Putamen (tissue), 1 donor: ENCODE measurements around the gene FGF12.
A peak's percentile ranks its signal among the peaks of the same experiment; 100 is the strongest.
"Not testable (repeated sequence)": the region's sequence is repeated elsewhere in the genome, so short reads cannot be mapped to it uniquely, and the experiment has no call there.

Experiments used
- DNase-seq: peaks from one replicate; pipeline ENCODE4 v3.0.0-alpha.2; 2016; ENCODE audit warnings: low spot score

The FGF12 gene

DNA sequence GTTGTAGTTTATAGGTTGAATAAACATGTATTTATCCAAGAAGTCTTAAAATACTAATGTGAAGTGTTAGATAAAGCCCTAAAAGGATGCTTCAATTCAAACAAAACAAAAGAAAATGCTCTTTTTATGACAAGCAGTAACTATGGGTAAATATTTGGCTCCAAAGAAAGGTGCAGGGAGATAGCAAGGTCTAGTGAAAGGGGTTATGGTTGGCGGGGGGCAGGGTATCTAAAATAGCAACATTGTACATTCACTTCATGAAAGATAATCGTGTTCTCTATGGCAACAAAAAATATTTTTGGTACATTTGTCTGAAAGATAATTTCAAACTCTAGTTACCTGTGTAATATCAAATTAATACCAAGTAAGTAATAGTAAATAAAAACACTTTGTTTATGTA is 149.5 kb downstream of the FGF12 start:
- no peak for DNase-seq

DNA sequence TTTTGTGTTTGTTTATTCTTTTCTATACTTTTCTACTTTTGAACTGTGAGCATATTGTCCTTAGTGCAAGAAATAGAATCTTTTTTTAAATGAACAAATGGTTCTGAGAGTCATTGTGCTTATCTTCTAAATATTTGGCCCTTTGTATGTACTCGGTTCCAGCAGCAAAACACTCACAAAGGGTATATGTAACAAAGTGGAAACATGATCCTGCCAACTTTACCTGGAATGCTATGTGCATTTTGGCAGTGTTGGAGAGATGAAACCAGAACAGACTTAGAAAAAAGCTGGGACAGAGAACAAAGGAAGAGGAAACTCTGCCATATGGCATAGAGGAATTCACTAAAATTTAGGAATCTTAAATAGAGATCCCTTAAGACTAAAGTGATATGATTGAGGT is 150.1 kb downstream of the FGF12 start:
- DNase-seq, result no peak

DNA sequence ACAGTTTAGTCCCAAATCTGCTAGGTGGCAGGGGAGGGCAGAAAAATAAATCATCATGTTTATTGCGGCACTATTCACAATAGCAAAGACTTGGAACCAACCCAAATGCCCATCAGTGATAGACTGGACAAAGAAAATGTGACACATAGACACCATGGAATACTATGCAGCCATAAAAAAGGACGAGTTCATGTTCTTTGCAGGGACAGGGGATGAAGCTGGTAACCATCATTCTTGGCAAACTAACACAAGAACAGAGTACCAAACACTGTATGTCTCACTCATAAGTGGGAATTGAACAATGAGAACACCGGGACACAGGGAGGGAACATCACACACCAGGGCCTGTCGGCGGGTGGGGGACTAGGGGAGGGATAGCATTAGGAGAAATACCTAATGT is 150.6 kb downstream of the FGF12 start:
- DNase-seq, result not testable (repeated sequence)

DNA sequence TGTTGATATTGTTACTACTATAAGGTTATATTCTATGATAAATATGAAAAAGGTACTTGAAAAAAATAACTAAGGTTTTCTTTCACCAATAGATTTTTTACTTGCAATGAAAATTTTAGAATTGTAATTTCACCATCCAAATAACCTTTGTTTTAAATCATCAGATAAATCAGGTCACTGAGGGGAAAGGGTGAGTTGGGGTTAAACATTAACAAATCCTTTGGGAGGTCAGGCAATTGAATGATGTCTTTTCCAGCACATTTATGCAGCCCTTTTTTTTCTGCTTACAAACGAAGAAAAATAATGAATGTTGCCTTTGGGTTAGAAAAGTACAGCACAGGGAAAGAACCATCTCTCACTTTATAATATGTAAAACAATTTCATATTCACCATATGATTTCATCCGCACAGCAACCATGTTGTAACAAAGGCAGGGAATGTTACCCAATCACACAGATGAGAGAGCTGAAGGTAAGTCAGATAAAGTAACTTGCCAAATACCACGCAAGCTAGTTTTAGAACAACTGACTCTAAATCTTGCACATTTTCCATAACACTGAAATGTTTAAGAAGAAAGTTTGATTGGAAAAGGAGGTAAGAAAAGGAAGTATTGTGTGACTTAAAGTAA is 151.3 kb downstream of the FGF12 start:
- no peak for DNase-seq

DNA sequence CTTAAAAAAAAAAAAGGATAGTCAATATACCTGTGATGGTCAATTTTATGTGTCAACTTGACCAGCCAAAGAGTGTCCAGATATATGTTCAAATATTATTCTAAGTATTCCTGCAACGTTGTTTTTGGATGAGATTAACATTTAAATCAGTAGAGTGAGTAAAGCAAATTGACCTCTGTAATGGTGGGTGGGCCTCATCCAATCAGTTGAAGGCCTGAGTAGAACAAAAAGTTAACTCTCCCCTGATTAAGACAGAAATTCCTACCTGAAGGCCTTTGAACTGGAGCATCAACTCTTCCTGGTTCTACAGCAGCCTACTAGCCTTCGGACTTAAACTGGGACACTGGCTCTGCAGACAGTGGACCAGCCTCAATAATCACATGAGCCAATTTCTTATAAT is 154.1 kb downstream of the FGF12 start:
- DNase-seq, result no peak

DNA sequence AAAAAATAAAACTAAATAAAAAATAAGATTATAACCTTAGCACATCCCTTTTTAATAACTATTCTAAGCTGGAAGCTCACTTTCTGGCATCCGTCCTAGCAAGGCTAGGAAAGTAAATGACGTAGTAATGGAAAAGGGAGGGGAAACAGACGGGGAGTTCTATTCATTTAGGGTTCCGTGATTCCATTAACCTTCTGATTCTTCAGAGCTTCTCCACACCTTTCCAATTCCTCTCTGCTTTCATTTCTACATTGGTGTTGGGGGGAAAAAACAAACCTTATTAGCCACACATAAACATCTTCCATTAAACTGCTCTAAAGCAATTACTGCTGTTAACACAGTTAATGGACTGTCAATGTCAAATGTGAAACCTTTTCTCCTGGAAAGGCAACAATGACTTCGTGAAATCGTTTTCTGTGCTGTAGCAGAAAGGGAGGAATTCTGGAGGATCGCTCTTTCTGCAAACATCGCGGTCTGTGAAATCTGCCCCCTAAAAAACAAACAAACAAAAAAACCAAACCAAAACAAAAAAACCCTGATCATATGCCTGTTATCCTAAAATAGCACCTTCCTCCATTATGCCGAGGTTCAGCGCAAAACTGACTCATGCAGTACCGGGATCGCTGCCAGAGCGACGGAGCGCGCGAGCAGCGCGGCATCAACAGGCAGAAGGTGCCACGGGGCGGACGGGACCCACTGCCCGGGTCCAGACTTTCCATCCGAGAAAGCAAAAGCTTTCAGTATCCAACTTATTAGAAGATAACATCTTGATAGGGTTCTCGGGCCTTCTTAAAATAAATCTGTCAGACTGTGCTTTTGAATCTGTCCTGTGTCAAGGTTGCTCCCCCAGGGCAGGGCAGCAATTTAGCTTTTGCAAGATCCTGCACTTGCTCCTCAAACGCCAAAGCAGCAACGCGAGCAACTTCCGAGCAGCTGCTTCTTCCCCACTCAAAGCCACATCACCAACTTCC is 156.2 kb downstream of the FGF12 start:
- DNase-seq, result peak; percentile 48

DNA sequence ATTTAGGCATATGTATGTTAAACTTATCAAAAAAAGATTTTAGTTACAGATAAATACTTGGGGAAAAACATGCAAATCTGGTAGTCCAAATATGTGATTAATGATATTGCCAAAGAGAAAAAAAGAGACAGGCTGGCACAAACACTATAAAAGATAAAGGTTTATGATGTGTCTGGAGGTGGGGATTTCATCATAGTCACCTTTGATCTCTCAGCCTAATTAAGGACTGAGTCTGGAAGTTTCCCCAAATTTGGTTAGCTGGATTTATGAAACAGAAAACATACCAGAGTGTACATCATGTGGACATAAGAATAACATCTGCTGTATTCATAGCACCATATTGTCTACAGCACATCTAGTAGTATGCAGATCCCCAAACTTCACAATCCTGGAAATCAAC is 157.0 kb downstream of the FGF12 start:
- DNase-seq, result no peak

DNA sequence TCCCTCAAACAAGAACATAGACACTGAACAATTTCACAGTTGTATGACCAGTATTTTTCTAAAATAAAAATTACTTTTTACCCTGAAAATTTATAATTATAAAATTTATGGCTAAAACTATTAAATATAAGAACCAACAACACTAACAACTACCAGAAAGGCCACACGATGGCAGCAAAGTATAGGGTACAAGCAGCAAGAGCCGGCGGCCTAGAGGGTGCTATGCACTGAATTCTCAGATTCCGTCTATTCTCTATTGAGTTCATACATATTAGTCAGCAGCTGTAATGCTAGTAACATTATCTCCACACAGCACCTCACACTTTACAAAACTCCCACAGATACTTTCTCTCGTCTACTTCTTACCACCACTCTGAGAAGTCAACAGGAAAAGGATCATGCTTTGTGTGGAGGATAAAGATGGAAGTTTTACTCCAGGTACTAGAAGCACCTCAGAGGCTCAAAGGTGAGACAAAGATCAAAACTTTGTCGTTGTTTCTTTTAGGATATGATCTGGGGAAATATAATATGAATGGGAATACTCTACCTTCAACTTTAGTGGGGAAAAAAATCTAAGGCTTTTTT is 160.5 kb downstream of the FGF12 start:
- peak; percentile 79 for DNase-seq

DNA sequence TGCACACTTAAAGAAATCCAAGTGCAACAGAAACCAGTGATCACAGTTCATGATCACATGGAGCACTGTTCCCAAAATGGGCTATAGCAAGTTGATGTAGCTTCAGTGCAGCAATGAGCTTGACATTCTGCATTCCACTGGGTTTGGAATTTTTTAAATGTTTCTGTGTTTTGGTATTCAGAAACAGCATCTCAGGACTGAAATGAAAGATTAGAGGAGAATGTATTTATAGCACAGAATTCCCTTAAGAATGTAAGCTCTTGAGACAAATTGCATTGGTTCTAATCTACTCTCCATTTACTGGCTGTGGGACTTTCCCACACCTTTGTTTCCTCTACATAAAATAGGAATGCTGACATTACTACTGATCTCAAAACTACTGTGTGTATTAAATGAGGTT is 162.7 kb downstream of the FGF12 start:
- DNase-seq, result no peak

DNA sequence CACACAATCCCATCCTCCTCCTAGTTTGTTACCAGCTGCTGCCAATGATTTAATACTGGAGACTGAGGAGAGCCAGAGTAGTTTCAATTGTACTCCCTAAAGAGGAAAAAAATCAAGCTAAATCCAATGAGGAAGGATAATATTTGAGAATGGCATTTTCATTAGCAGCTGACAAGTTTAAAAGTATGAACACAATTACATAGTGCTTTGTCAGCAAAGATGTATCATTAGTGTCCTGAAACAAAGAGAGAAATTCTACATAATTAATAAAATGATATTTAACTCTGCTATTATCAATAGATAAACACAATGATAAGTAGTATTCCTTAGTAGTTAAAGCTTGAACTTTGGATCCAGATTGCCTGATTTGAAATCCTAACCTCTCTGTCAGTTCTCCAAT is 163.9 kb downstream of the FGF12 start:
- DNase-seq, result no peak

DNA sequence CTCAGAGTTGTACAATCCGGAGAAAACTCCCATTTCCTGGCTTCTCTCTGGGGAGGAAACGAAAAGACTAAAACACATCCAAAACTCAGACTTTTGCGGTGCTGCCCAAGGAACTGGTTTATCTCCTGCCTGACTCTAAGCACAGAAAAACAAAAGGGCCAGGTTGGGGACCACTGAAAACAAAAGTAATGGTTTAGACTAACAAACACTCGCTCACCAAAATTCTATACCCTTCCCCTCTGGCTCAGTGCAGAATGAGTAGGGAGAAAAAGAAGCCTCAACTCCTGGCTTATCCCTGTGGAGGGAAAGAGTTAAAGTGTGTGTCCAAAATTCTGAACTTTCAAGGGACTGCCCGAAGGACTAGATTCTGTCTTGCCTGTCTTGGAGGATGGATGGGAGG is 173.6 kb downstream of the FGF12 start:
- no peak for DNase-seq

DNA sequence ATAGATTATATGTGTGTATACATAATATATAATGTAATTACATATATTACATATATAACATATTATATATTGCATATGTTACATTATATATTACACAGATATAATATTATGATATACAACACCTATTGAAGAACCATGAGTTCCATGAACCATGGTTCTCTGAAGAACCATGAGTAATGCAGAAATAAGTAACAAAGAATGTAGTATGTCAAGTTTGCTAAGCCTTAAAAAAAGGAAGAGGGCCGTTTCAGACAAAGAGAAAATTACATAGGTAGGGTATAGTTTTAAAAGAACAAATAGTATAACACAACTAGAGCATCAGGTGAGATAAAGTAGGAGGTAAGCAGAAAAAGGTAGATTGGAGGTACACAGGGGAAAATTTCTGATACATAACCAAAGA is 177.0 kb downstream of the FGF12 start:
- no peak for DNase-seq

DNA sequence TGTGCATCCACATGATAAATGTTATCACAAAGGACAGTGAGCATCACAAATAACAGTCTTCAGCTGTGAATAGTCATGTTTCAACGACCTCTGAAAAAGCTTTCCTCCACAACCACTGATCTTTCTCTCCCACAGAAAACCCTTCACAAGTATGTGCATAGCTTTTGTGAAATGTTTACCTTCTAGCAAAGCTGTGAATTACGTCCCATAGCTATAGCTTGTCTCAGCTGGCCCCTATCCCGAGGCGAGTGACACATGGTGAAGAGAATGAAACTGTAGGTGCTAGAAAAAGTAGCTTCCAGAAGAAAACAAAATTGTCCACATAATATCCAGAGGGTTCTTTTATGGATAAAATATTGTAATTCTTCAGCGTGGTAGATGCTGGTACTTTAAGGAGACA is 182.0 kb downstream of the FGF12 start:
- no peak for DNase-seq

DNA sequence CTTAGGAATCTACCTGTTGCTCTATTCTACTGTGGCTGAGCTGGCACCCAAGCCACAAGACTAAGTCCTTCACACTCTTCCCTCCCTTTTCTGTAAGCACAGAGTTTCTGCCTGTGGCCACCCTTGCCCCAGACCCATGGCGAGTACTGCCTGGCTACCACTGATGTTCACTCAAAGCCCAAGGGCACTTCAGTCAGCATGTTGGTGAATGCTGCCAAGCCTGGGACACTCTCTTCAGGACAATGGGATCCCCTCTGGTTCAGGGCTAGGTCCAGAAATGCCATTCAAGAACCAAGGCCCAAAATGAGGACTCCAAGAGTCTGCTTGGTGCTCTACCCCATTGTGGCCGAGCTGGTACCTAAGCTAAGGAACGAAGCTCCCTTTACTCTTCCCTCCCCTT is 184.2 kb downstream of the FGF12 start:
- no peak for DNase-seq

DNA sequence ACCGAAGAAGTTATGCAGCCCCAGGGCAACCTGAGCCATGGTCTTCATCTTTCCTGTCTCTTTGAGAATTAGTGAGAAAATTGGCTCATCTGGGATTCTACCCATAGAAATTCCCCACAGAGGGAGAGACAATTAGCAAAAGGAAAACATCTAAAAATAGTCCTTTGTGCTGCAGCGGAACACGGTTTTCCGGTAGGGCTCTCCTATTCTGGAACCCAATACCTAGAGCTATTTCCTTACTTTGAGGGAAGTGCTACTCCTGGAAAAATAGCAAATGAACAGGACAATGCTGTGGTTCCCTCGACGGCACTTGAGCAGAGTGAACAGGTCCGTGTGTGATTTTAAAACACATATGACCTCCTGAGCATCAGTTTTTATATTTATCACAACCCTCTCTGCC is 210.5 kb downstream of the FGF12 start:
- no peak for DNase-seq

DNA sequence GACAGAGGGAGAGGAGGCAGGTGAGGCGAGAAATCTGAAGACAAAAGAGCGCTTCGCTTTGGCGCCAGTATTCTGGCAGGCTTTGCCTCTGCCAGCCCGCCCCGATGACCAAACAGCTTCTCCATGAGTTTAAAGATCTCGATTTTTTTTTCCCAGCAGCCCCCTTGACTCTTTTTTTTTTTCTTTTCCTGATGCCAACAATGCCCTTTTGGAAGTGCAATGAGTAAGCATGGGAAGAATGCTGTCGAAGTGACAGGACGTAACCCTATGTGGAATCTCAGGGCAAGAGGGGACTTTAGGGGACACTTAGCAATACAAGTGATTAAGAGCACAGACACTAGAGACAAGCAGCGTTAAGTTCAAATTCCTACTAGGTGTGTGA is 211.7 kb downstream of the FGF12 start:
- DNase-seq, result no peak

DNA sequence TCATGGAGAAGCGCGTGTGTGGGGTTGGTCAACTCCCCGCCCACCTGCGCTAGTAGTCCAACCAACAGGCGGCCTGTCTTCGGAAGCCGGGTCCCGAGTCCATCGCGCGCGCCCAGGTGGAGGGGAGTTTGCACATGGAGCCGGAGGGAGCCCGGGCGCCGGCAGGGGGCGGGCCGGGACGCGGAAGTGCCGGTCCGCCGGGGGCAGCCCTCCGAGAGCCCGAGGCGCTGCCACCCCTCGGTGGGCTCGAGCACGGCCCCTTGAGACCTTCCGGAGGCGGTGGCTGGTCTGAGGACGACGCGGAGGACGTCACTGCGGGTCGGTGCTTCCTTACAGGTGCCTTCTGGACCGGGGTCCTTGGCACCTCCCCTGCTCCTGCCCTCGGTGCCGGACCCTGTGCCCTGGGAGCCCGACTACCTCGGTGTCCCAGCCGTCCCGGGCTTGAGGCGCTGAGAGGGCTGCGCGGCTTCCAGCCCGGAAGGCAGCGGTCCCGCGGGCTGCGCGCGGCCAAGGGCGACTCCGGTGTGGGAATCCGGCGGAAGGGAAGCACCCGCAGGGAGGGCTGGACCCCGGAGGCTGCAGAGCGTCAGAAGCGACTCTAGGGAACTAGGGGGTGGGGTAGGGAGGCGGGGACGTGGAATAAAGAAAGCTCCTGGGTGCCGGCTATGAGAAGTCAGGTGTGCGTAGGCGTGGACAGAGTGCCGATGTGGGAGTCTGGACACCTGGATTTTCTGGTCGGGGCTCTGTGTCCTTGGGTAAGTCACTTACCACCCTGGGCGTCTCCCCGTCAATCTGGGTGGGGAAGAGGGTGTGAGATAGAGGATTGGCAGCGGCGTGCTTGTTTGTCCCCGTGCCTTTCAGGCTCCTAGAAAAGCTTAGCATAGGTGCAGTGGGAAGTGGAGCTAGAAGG is 212.3 kb downstream of the FGF12 start:
- DNase-seq, result no peak

DNA sequence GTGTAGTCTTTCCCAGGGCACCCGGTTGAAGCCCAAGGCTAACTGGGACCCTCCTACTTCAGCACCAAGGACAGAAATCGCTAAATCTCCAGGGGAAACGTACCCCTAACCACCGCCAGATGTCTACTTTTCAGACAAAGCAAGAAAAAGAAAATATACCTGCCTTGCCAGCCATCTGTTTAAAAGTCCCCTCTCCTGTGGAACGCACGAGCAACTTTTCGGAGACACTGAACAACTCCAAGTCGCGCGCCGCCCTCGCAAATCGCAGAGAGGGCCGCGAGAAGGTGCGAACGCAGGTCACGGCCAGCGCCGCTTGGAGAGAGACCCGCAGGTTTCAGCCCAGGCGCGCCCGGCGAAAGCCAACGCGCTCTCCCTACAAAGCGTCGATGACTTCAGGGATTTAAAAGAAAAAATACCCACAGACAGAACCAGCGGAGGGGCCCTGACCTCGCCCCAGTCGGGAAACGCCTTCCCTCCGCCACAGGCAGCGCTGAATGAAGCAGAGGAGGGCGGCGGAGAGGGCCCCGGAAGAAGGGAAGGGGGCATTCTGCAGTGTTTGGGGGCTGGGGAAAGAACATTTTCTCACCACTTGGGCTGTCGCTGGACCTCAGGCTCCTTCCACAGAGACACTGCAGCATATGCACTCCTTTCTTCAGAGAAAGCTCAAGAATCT is 213.1 kb downstream of the FGF12 start:
- DNase-seq, result no peak

DNA sequence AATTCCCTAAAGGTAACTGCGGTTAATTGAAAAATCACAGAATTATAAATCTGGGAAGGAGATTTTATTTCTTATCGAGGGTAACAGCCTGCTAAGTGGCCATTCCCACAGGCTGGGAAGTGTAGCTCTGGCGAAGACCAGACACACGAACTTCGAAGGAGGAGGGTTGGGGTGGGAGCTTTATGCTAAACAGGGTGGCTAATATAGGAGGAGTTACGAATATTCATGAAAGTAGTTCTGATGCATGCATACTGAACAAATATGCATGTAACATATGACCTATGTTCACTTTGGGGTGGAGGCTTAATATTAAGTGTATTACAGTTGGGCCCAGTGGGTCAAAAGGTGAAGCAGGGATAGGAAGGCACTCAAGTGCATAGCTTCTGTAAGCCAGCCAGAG is 221.6 kb downstream of the FGF12 start:
- DNase-seq, result no peak

DNA sequence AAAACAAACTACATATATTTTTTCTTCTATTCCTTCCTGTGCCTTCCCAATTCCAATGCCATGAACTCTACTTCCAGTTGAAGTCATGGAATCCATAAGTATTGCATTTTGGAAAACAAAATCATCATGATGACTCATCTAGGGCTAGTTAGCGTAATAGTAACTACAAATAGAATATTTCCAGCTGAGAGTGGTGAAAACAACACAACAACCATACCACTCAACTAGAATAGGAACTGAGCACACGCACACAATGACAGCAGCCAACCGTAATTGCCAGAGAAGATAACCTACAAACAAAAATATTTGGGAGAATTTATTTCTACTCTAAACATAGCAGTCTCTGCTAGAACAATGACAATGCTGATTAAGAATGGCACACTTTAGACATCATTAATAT is 225.9 kb downstream of the FGF12 start:
- no peak for DNase-seq

DNA sequence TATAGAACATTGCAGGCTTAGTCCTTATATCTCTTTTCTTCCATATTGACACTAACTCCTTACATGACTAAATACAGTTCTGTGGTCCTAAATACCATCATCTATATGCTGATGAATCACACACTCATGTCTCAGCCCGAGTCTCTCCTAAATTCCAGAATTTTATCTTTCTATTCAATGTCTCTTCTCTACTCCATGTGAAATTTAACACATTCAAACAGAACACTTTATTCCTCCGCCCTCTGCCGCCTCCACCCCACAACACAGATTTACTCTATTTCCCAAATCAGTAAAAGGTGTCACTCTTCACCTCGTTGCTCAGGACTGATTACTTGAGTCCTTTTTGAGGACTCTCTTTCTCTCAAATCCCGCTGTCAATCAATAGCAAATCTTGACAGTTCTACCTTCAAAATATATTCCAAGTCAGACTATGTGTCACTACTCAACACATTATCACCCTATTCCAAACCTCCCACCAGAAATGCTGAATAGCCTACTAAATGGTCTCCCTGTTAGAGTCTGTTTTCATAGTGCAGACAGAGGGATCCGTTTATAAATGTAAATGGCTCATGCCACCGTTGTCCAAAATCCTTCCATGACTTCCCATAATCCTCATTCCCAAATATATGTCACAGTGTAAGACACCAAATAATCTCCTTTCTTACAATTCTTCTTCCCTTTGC is 230.3 kb downstream of the FGF12 start:
- DNase-seq, result no peak
